Measurements from ENCODE around the gene YBX3. TPM values are rescaled to one million over a fixed set of nuclear protein-coding genes. Genes with fewer than 3 reads are reported as not detected.

Gene YBX3
- total RNA-seq, 1 donor from 2014 or later: 245 TPM

GRCh38 chr12:10736463-10736862, 13.3 kb upstream of the YBX3 start:
- no peak for DNase-seq (ENCODE audit: low read depth)
- H3K4me3 ChIP-seq (ENCODE audit: low read depth, low read length): no peak overlapping the region
- no peak for TF ChIP-seq CTCF (conservative IDR thresholded peaks at IDR 0.05; ENCODE audit: low read depth, low read length)

- TF ChIP-seq CTCF (conservative IDR thresholded peaks at IDR 0.05; ENCODE audit: low read depth, low read length): no peak
- DNase-seq (ENCODE audit: low read depth): no peak
- H3K4me3 ChIP-seq (ENCODE audit: low read depth, low read length): no peak overlapping the region
Measured at GRCh38 chr12:10735428-10735827, 12.3 kb upstream of the YBX3 start.

GRCh38 chr12:10732549-10732948, 9.4 kb upstream of the YBX3 start:
- DNase-seq (ENCODE audit: low read depth): no peak
- no peak for TF ChIP-seq CTCF (conservative IDR thresholded peaks at IDR 0.05; ENCODE audit: low read depth, low read length)
- no peak overlapping the region for H3K4me3 ChIP-seq (ENCODE audit: low read depth, low read length)

- H3K4me3 ChIP-seq (ENCODE audit: low read depth, low read length): no peak overlapping the region
- no peak for DNase-seq (ENCODE audit: low read depth)
- TF ChIP-seq CTCF (conservative IDR thresholded peaks at IDR 0.05; ENCODE audit: low read depth, low read length): no peak
Measured at GRCh38 chr12:10732066-10732465, 8.9 kb upstream of the YBX3 start.

GRCh38 chr12:10730559-10730958, 7.4 kb upstream of the YBX3 start:
- DNase-seq (ENCODE audit: low read depth): no peak
- no peak for TF ChIP-seq CTCF (conservative IDR thresholded peaks at IDR 0.05; ENCODE audit: low read depth, low read length)
- no peak overlapping the region for H3K4me3 ChIP-seq (ENCODE audit: low read depth, low read length)

GRCh38 chr12:10728091-10728490, 5.0 kb upstream of the YBX3 start:
- DNase-seq (ENCODE audit: low read depth): no peak
- H3K4me3 ChIP-seq (ENCODE audit: low read depth, low read length): no peak overlapping the region
- TF ChIP-seq CTCF (conservative IDR thresholded peaks at IDR 0.05; ENCODE audit: low read depth, low read length): no peak

- H3K4me3 ChIP-seq (ENCODE audit: low read depth, low read length): no peak overlapping the region
- DNase-seq (ENCODE audit: low read depth): no peak
- TF ChIP-seq CTCF (conservative IDR thresholded peaks at IDR 0.05; ENCODE audit: low read depth, low read length): no peak
Measured at GRCh38 chr12:10726945-10727344, 3.8 kb upstream of the YBX3 start.

Data from epithelial cell of proximal tubule (primary cell).